Pons (tissue), 1 donor: Measurements from ENCODE around the gene EIF4G3.
"Not testable (repeated sequence)": the region's sequence is repeated elsewhere in the genome, so short reads cannot be mapped to it uniquely, and the experiment has no call there.

Experiments used
- DNase-seq: peaks from one replicate; pipeline ENCODE4 v3.0.0-alpha.2; 2016; ENCODE audit warnings: low spot score

EIF4G3 gene

GRCh38 chr1:20829531-20829930 is 347.2 kb downstream of the EIF4G3 start:
- DNase-seq = no peak

GRCh38 chr1:20823845-20824244 is 352.9 kb downstream of the EIF4G3 start:
- no peak for DNase-seq

- no peak for DNase-seq
These were observed 355.2 kb downstream of the EIF4G3 start for GRCh38 chr1:20821466-20821865.

- DNase-seq = no peak
These were observed 356.9 kb downstream of the EIF4G3 start for GRCh38 chr1:20819818-20820217.

GRCh38 chr1:20814534-20814871 is 362.2 kb downstream of the EIF4G3 start:
- DNase-seq = no peak

GRCh38 chr1:20811916-20812315 is 364.8 kb downstream of the EIF4G3 start:
- DNase-seq = no peak

GRCh38 chr1:20793236-20793635 is 383.5 kb downstream of the EIF4G3 start:
- no peak for DNase-seq

GRCh38 chr1:20792196-20792595 is 384.5 kb downstream of the EIF4G3 start:
- peak; percentile 15 for DNase-seq

GRCh38 chr1:20790785-20791184 is 385.9 kb downstream of the EIF4G3 start:
- DNase-seq = no peak

- DNase-seq = not testable (repeated sequence)
These were observed 387.1 kb downstream of the EIF4G3 start for GRCh38 chr1:20789598-20789997.

GRCh38 chr1:20787840-20788795 is 388.6 kb downstream of the EIF4G3 start:
- no peak for DNase-seq

GRCh38 chr1:20787029-20787839 is 389.5 kb downstream of the EIF4G3 start, which contains the start of gene HP1BP3:
TSS of gene HP1BP3 (minus strand) at chr1:20787307. CDS start at chr1:20780440, 6,867 bp downstream.
- DNase-seq = peak; percentile 53

GRCh38 chr1:20786253-20787028 is 390.3 kb downstream of the EIF4G3 start:
- peak; percentile 89 for DNase-seq

- no peak for DNase-seq
These were observed 390.8 kb downstream of the EIF4G3 start for GRCh38 chr1:20785907-20786252.

- no peak for DNase-seq
These were observed 401.0 kb downstream of the EIF4G3 start for GRCh38 chr1:20775700-20776099.

- DNase-seq = no peak
These were observed 404.9 kb downstream of the EIF4G3 start for GRCh38 chr1:20771780-20772179.

GRCh38 chr1:20770314-20771087 is 406.2 kb downstream of the EIF4G3 start:
- DNase-seq = no peak

- DNase-seq = no peak
These were observed 409.4 kb downstream of the EIF4G3 start for GRCh38 chr1:20767271-20767670.

- DNase-seq = no peak
These were observed 413.3 kb downstream of the EIF4G3 start for GRCh38 chr1:20763417-20763816.

- no peak for DNase-seq
These were observed 416.4 kb downstream of the EIF4G3 start for GRCh38 chr1:20760322-20760721.
